ENCODE measurements around the gene CDH4. TPM values are rescaled to one million over a fixed set of nuclear protein-coding genes. Genes with fewer than 3 reads are reported as not detected.

The CDH4 gene
- 1.7 TPM for polyA plus RNA-seq
- long read RNA-seq, donor 1, result 0 reads
- long read RNA-seq, donor 2, result 0 reads
- long read RNA-seq, donor 3, result 0 reads
- long read RNA-seq, donor 4, result 0 reads
- long read RNA-seq, donor 5, result 0 reads
- long read RNA-seq, donor 6, result 0 reads
- long read RNA-seq, donor 7, result 0 reads
- long read RNA-seq, donor 8, result 0 reads
- long read RNA-seq, donor 9, result 0 reads
- long read RNA-seq, donor 10, result 0 reads
- long read RNA-seq, donor 11, result 0 reads

- Histone ChIP-seq H3K27me3 (ENCODE audit: control insufficient read depth, insufficient read depth, low read length) (peaks cover 74% of the 10 kb centered on the region), H3K4me3 (ENCODE audit: low read length) (no peak within 1 kb of the TSS), H3K36me3 (ENCODE audit: control insufficient read depth, insufficient read depth, low read length) (no peaks in the 10 kb centered on the region), H3K27ac (ENCODE audit: low read length) (no peak within 1 kb of the TSS), H3K4me1 (ENCODE audit: control insufficient read depth, insufficient read depth, low read length) (no peaks in the 10 kb centered on the region), H3K9me3 (ENCODE audit: control insufficient read depth, low read depth, low read length) (no peaks in the 10 kb centered on the region)
- DNase-seq, result no peak
- no CpG with 5 or more reads among the region's 78 CpGs for WGBS (ENCODE audit: insufficient coverage, low lambda C conversion rate)
Measured at GRCh38 chr20:61251529-61252393, at the start of gene CDH4. TSS of gene CDH4 (plus strand) at chr20:61252261.

- no peaks in the 10 kb centered on the region for H3K9me3 ChIP-seq (ENCODE audit: control insufficient read depth, low read depth, low read length)
- peaks cover 6% of the 10 kb centered on the region for H3K27me3 ChIP-seq (ENCODE audit: control insufficient read depth, insufficient read depth, low read length)
- no peak for DNase-seq
- no peaks in the 10 kb centered on the region for H3K4me1 ChIP-seq (ENCODE audit: control insufficient read depth, insufficient read depth, low read length)
- H3K4me3 ChIP-seq (ENCODE audit: low read length), result no peak overlapping the region
- WGBS (ENCODE audit: insufficient coverage, low lambda C conversion rate), result no CpG with 5 or more reads among the region's 5 CpGs
- no peak overlapping the region for H3K27ac ChIP-seq (ENCODE audit: low read length)
- H3K36me3 ChIP-seq (ENCODE audit: control insufficient read depth, insufficient read depth, low read length), result no peaks in the 10 kb centered on the region
Measured at GRCh38 chr20:61203320-61203719, 48.7 kb upstream of the CDH4 start.

GRCh38 chr20:61204206-61204605 lies 47.9 kb upstream of the CDH4 start:
- H3K36me3 ChIP-seq (ENCODE audit: control insufficient read depth, insufficient read depth, low read length), result no peaks in the 10 kb centered on the region
- no peak overlapping the region for H3K27ac ChIP-seq (ENCODE audit: low read length)
- no CpG with 5 or more reads among the region's 8 CpGs for WGBS (ENCODE audit: insufficient coverage, low lambda C conversion rate)

GRCh38 chr20:61205769-61206168 lies 46.3 kb upstream of the CDH4 start:
- peaks cover 3% of the 10 kb centered on the region for H3K27me3 ChIP-seq (ENCODE audit: control insufficient read depth, insufficient read depth, low read length)
- WGBS (ENCODE audit: insufficient coverage, low lambda C conversion rate), result no CpG with 5 or more reads among the region's 6 CpGs
- H3K27ac ChIP-seq (ENCODE audit: low read length), result no peak overlapping the region
- no peak for DNase-seq
- no peaks in the 10 kb centered on the region for H3K36me3 ChIP-seq (ENCODE audit: control insufficient read depth, insufficient read depth, low read length)
- H3K4me3 ChIP-seq (ENCODE audit: low read length), result no peak overlapping the region
- no peaks in the 10 kb centered on the region for H3K9me3 ChIP-seq (ENCODE audit: control insufficient read depth, low read depth, low read length)
- no peaks in the 10 kb centered on the region for H3K4me1 ChIP-seq (ENCODE audit: control insufficient read depth, insufficient read depth, low read length)

More at GRCh38 chr20:61204206-61204605, 47.9 kb upstream of the CDH4 start:
- DNase-seq, result no peak
- peaks cover 3% of the 10 kb centered on the region for H3K27me3 ChIP-seq (ENCODE audit: control insufficient read depth, insufficient read depth, low read length)
- no peaks in the 10 kb centered on the region for H3K4me1 ChIP-seq (ENCODE audit: control insufficient read depth, insufficient read depth, low read length)
- no peaks in the 10 kb centered on the region for H3K9me3 ChIP-seq (ENCODE audit: control insufficient read depth, low read depth, low read length)
- no peak overlapping the region for H3K4me3 ChIP-seq (ENCODE audit: low read length)

GRCh38 chr20:61210862-61211261 lies 41.2 kb upstream of the CDH4 start:
- WGBS (ENCODE audit: insufficient coverage, low lambda C conversion rate), result 100% methylated on average over 2 of the region's 6 CpGs

GRCh38 chr20:61217848-61218247 lies 34.2 kb upstream of the CDH4 start:
- Histone ChIP-seq H3K4me1 (ENCODE audit: control insufficient read depth, insufficient read depth, low read length) (no peaks in the 10 kb centered on the region), H3K27me3 (ENCODE audit: control insufficient read depth, insufficient read depth, low read length) (peaks cover 5% of the 10 kb centered on the region), H3K9me3 (ENCODE audit: control insufficient read depth, low read depth, low read length) (no peaks in the 10 kb centered on the region), H3K4me3 (ENCODE audit: low read length) (no peak overlapping the region), H3K36me3 (ENCODE audit: control insufficient read depth, insufficient read depth, low read length) (no peaks in the 10 kb centered on the region), H3K27ac (ENCODE audit: low read length) (no peak overlapping the region)
- no CpG with 5 or more reads among the region's 1 CpG for WGBS (ENCODE audit: insufficient coverage, low lambda C conversion rate)
- no peak for DNase-seq

More at GRCh38 chr20:61210862-61211261, 41.2 kb upstream of the CDH4 start:
- H3K4me3 ChIP-seq (ENCODE audit: low read length), result no peak overlapping the region
- H3K4me1 ChIP-seq (ENCODE audit: control insufficient read depth, insufficient read depth, low read length), result no peaks in the 10 kb centered on the region
- no peak for DNase-seq
- H3K36me3 ChIP-seq (ENCODE audit: control insufficient read depth, insufficient read depth, low read length), result no peaks in the 10 kb centered on the region
- H3K27me3 ChIP-seq (ENCODE audit: control insufficient read depth, insufficient read depth, low read length), result no peaks in the 10 kb centered on the region
- no peak overlapping the region for H3K27ac ChIP-seq (ENCODE audit: low read length)
- H3K9me3 ChIP-seq (ENCODE audit: control insufficient read depth, low read depth, low read length), result no peaks in the 10 kb centered on the region

- no peak overlapping the region for H3K4me3 ChIP-seq (ENCODE audit: low read length)
- no peaks in the 10 kb centered on the region for H3K9me3 ChIP-seq (ENCODE audit: control insufficient read depth, low read depth, low read length)
- H3K27ac ChIP-seq (ENCODE audit: low read length), result no peak overlapping the region
- H3K27me3 ChIP-seq (ENCODE audit: control insufficient read depth, insufficient read depth, low read length), result peaks cover 6% of the 10 kb centered on the region
- H3K4me1 ChIP-seq (ENCODE audit: control insufficient read depth, insufficient read depth, low read length), result no peaks in the 10 kb centered on the region
- H3K36me3 ChIP-seq (ENCODE audit: control insufficient read depth, insufficient read depth, low read length), result no peaks in the 10 kb centered on the region
- DNase-seq, result no peak
Measured at GRCh38 chr20:61219021-61219431, 33.0 kb upstream of the CDH4 start.

- WGBS (ENCODE audit: insufficient coverage, low lambda C conversion rate), result 40% methylated on average over 2 of the region's 4 CpGs
- no peaks in the 10 kb centered on the region for H3K36me3 ChIP-seq (ENCODE audit: control insufficient read depth, insufficient read depth, low read length)
- H3K27ac ChIP-seq (ENCODE audit: low read length), result no peak overlapping the region
- H3K27me3 ChIP-seq (ENCODE audit: control insufficient read depth, insufficient read depth, low read length), result peaks cover 13% of the 10 kb centered on the region
- no peak overlapping the region for H3K4me3 ChIP-seq (ENCODE audit: low read length)
- no peaks in the 10 kb centered on the region for H3K9me3 ChIP-seq (ENCODE audit: control insufficient read depth, low read depth, low read length)
- no peaks in the 10 kb centered on the region for H3K4me1 ChIP-seq (ENCODE audit: control insufficient read depth, insufficient read depth, low read length)
- peak; percentile 43 to 46 for DNase-seq
Measured at GRCh38 chr20:61220131-61220530, 31.9 kb upstream of the CDH4 start.

- Histone ChIP-seq H3K4me1 (ENCODE audit: control insufficient read depth, insufficient read depth, low read length) (no peaks in the 10 kb centered on the region), H3K36me3 (ENCODE audit: control insufficient read depth, insufficient read depth, low read length) (no peaks in the 10 kb centered on the region), H3K27ac (ENCODE audit: low read length) (no peak overlapping the region), H3K27me3 (ENCODE audit: control insufficient read depth, insufficient read depth, low read length) (peaks cover 13% of the 10 kb centered on the region), H3K4me3 (ENCODE audit: low read length) (no peak overlapping the region), H3K9me3 (ENCODE audit: control insufficient read depth, low read depth, low read length) (no peaks in the 10 kb centered on the region)
- no peak for DNase-seq
- 100% methylated on average over 1 of the region's 17 CpGs for WGBS (ENCODE audit: insufficient coverage, low lambda C conversion rate)
Measured at GRCh38 chr20:61220626-61221325, 31.3 kb upstream of the CDH4 start.

GRCh38 chr20:61222699-61223098 lies 29.4 kb upstream of the CDH4 start:
- Histone ChIP-seq H3K9me3 (ENCODE audit: control insufficient read depth, low read depth, low read length) (no peaks in the 10 kb centered on the region), H3K4me1 (ENCODE audit: control insufficient read depth, insufficient read depth, low read length) (no peaks in the 10 kb centered on the region), H3K4me3 (ENCODE audit: low read length) (no peak overlapping the region), H3K36me3 (ENCODE audit: control insufficient read depth, insufficient read depth, low read length) (no peaks in the 10 kb centered on the region), H3K27me3 (ENCODE audit: control insufficient read depth, insufficient read depth, low read length) (peaks cover 13% of the 10 kb centered on the region), H3K27ac (ENCODE audit: low read length) (no peak overlapping the region)
- DNase-seq, result no peak
- no CpG with 5 or more reads among the region's 3 CpGs for WGBS (ENCODE audit: insufficient coverage, low lambda C conversion rate)
